OCI-LY7 (cell line): Measurements from ENCODE around the gene GLRX5.

Experiments
- CTCF ChIP-seq: fragments of 200-600 bp; sonication (generic); conservative IDR thresholded peaks from 2 replicates; pipeline ENCODE4 v1.5.1; 2014; ENCODE audit warnings: mild to moderate bottlenecking, antibody characterized with exemption, low read length, moderate library complexity, mixed read lengths
- EZH2phosphoT487 ChIP-seq: fragments of 200-600 bp; sonication (generic); IDR thresholded peaks from 2 replicates; pipeline ENCODE4 v1.6.1; 2018; ENCODE audit warnings: low read depth, borderline replicate concordance, mild to moderate bottlenecking, mixed run types, antibody characterized with exemption, low read length, moderate library complexity, mixed read lengths

GRCh38 chr14:95485222-95485819, 49.5 kb upstream of the GLRX5 start:
- TF ChIP-seq CTCF (no peak), EZH2phosphoT487 (no peak)
